ENCODE results near the gene ME3. TPM values are rescaled to one million over a fixed set of nuclear protein-coding genes. Genes with fewer than 3 reads are reported as not detected.

ME3 gene
- total RNA-seq, 1 experiment from 2014 or later, result 14.2 TPM

DNA sequence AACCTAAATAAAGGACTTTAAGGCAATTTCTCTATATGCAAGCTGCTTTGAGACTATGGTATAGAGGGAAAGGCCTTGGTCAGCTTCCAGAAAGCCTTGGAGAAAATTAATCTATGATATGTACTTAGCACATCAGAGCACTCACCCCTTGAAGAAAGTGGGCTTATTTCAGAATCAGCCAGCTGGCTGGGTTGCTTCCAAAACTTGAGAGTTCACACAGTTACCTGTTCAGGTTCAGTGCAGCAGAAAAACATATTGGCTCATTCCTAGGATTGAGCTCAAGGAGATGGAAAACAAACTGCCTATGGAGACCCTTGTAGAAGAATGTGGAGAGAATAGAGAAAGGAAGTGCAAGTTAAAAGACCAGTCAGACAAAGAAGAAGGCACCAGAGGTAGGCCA lies 275.1 kb downstream of the ME3 start:
- CTCF ChIA-PET, result no interaction called here
- DNase-seq, result no peak
- no TSS peak for BruUV-seq (replicated peaks)
- Mint-ChIP-seq H3K36me3 (ENCODE audit: insufficient read depth, unreplicated experiment) (no peaks in the 10 kb centered on the region), H3K4me3 (ENCODE audit: low read depth, unreplicated experiment) (no peak overlapping the region), H3K4me1 (ENCODE audit: low read depth, unreplicated experiment) (no peaks in the 10 kb centered on the region), H3K27ac (ENCODE audit: unreplicated experiment) (no peak overlapping the region), H3K9me3 (ENCODE audit: low read depth, unreplicated experiment) (no peaks in the 10 kb centered on the region), H3K27me3 (ENCODE audit: unreplicated experiment) (no peaks in the 10 kb centered on the region)
- intact Hi-C loops (cut with micrococcal nuclease; ENCODE audit: unreplicated experiment), result no loop called here
- TF ChIP-seq, protein P1, sequence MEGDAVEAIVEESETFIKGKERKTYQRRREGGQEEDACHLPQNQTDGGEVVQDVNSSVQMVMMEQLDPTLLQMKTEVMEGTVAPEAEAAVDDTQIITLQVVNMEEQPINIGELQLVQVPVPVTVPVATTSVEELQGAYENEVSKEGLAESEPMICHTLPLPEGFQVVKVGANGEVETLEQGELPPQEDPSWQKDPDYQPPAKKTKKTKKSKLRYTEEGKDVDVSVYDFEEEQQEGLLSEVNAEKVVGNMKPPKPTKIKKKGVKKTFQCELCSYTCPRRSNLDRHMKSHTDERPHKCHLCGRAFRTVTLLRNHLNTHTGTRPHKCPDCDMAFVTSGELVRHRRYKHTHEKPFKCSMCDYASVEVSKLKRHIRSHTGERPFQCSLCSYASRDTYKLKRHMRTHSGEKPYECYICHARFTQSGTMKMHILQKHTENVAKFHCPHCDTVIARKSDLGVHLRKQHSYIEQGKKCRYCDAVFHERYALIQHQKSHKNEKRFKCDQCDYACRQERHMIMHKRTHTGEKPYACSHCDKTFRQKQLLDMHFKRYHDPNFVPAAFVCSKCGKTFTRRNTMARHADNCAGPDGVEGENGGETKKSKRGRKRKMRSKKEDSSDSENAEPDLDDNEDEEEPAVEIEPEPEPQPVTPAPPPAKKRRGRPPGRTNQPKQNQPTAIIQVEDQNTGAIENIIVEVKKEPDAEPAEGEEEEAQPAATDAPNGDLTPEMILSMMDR (IDR thresholded peaks at IDR 0.05; ENCODE audit: unreplicated experiment), result no peak

DNA sequence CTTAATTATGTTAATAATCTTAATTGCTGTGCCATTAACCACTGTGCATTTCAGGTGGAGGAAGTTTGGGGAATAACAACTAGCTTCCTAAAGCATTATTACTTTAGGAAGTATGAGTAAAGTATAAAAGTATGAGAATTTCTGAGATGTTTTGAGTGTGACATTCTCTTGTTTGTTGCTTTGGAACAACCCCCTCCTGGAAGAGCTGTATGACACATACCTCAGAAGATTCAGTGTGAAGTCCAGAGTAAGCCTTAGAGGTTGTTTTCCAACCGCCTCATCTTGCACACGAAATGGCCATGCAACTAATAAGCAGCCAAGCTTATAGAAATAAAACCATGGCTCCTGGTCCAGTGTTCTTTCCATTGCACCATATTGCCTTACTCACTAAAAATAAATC lies 276.0 kb downstream of the ME3 start:
- DNase-seq, result no peak
- BruUV-seq (replicated peaks), result no TSS peak
- Mint-ChIP-seq H3K4me1 (ENCODE audit: low read depth, unreplicated experiment) (no peaks in the 10 kb centered on the region), H3K9me3 (ENCODE audit: low read depth, unreplicated experiment) (no peaks in the 10 kb centered on the region), H3K27me3 (ENCODE audit: unreplicated experiment) (no peaks in the 10 kb centered on the region), H3K27ac (ENCODE audit: unreplicated experiment) (no peak overlapping the region), H3K4me3 (ENCODE audit: low read depth, unreplicated experiment) (no peak overlapping the region), H3K36me3 (ENCODE audit: insufficient read depth, unreplicated experiment) (no peaks in the 10 kb centered on the region)
- intact Hi-C loops (cut with micrococcal nuclease; ENCODE audit: unreplicated experiment), result no loop called here
- CTCF ChIA-PET, result no interaction called here
- TF ChIP-seq, protein P1 (IDR thresholded peaks at IDR 0.05; ENCODE audit: unreplicated experiment), result no peak

DNA sequence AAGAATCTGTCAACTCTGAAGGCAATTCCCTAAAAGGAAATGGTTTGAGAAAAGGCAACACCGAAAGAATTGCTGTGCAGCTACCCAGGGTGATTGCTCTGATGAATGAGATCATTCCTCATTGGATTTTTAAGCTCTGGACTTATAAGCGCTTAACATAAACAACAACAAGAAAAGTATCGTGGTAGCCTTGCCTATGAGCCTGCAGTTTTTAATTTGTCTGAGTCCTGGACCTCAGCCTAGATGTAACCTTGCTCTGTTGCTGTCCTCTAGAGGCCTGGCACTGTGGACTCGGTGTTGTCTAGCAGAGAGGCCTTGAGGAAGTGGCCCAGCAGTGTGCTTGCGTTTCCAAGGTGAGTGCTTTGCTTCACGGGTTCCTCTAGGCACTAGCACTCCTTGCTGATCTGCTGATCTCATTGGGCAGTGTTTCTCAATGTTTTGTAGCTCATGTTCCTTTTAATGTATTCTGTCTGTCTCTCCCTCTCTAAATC lies 277.3 kb downstream of the ME3 start:
- no peaks in the 10 kb centered on the region for H3K36me3 Mint-ChIP-seq (ENCODE audit: insufficient read depth, unreplicated experiment)
- no peak overlapping the region for H3K4me3 Mint-ChIP-seq (ENCODE audit: low read depth, unreplicated experiment)
- BruUV-seq (replicated peaks), result no TSS peak
- no peak for DNase-seq
- H3K27ac Mint-ChIP-seq (ENCODE audit: unreplicated experiment), result no peak overlapping the region
- TF ChIP-seq, protein P1 (IDR thresholded peaks at IDR 0.05; ENCODE audit: unreplicated experiment), result no peak
- no peaks in the 10 kb centered on the region for H3K27me3 Mint-ChIP-seq (ENCODE audit: unreplicated experiment)
- CTCF ChIA-PET, result no interaction called here
- H3K9me3 Mint-ChIP-seq (ENCODE audit: low read depth, unreplicated experiment), result no peaks in the 10 kb centered on the region
- intact Hi-C loops (cut with micrococcal nuclease; ENCODE audit: unreplicated experiment), result no loop called here
- H3K4me1 Mint-ChIP-seq (ENCODE audit: low read depth, unreplicated experiment), result no peaks in the 10 kb centered on the region

Other genes with a start within 250 kb of the ME3 start
- gene PRSS23, start 127.9 kb upstream of the ME3 start, total RNA-seq (2022), result 13.9 and 14.5 TPM in 2 replicates